ENCODE measurements around the gene SLC19A2.

The SLC19A2 gene, protein sequence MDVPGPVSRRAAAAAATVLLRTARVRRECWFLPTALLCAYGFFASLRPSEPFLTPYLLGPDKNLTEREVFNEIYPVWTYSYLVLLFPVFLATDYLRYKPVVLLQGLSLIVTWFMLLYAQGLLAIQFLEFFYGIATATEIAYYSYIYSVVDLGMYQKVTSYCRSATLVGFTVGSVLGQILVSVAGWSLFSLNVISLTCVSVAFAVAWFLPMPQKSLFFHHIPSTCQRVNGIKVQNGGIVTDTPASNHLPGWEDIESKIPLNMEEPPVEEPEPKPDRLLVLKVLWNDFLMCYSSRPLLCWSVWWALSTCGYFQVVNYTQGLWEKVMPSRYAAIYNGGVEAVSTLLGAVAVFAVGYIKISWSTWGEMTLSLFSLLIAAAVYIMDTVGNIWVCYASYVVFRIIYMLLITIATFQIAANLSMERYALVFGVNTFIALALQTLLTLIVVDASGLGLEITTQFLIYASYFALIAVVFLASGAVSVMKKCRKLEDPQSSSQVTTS

DNA sequence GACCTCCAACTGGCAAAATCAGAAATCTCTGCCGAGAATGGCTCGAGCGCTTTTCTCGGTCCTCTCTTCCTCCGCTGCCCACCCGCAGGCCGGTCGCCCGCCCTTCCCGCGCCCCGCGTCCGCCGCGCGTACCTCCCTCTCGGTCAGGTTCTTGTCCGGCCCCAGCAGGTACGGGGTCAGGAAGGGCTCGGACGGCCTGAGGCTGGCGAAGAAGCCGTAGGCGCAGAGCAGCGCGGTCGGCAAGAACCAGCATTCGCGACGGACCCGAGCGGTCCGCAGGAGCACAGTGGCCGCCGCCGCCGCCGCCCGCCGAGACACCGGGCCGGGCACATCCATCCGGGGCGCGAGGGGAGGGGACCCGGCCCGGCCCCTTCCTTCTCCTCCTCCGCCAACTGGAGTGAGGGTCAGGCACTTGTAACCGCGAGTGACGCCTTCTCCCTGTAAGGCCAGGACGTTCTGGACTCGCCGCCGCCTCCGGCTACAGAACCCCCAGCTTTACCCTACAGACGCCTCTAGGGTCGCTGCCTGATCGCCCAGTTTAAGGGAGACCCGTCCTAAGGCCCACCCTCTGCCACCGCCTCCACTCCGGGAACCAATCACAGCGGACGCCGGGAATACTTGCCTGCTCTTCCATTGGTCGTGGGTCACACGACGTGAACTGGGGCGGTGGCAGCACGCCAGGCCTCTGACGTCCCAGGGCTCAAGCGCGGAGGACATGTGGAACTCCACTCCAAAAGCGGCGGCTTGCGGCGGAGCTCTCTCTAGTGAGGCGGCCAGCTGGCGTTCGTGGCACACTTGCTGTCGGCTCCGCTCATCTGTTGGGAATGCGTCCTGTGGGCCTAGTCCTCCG is at the start of gene SLC19A2:
TSS of gene SLC19A2 (minus strand) at position 514 of the 850 bp plus-strand sequence. CDS start at position 336, 178 bp downstream.
- TF ChIP-seq, protein P1, sequence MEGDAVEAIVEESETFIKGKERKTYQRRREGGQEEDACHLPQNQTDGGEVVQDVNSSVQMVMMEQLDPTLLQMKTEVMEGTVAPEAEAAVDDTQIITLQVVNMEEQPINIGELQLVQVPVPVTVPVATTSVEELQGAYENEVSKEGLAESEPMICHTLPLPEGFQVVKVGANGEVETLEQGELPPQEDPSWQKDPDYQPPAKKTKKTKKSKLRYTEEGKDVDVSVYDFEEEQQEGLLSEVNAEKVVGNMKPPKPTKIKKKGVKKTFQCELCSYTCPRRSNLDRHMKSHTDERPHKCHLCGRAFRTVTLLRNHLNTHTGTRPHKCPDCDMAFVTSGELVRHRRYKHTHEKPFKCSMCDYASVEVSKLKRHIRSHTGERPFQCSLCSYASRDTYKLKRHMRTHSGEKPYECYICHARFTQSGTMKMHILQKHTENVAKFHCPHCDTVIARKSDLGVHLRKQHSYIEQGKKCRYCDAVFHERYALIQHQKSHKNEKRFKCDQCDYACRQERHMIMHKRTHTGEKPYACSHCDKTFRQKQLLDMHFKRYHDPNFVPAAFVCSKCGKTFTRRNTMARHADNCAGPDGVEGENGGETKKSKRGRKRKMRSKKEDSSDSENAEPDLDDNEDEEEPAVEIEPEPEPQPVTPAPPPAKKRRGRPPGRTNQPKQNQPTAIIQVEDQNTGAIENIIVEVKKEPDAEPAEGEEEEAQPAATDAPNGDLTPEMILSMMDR (IDR thresholded peaks at IDR 0.05), result peak; percentile 31; the same call in 1 of the 2 replicates

DNA sequence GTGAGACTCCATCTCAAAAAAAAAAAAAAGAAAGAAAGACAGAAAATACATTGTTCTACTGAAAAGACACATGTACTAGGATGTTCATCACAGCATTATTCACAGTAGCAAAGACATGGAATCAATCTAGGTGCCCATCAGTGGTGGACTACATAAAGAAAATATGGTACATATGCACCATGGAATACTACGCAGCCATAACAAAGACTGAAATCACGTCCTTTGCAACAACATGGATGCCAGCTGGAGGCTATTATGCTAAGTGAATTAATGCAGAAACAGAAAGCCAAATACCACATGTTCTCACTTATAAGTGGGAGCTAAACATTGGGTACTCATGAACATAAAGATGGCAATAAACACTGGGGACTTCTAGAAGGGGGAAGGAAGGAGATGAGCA is 48.9 kb upstream of the SLC19A2 start:
- TF ChIP-seq, protein P1 (IDR thresholded peaks at IDR 0.05), result no peak

DNA sequence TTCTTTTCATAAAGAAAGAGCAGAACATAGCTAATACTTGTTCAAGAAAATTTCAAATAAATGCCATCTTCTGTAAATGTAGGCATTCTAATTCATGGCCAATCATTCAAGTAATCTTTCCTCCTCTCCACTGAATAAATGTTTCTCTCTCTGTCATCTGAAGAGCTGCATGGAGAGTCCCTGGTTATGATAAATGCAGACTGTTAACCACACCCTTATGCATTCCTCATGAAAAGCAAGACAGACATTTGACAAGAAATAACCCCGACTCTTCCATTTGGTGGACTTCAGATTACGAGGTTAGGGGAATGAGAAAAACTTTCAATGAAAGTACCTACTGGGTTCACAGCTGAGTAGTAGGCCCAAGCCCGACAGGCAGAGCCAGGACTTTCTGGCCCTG is 44.7 kb upstream of the SLC19A2 start:
- TF ChIP-seq, protein P1 (IDR thresholded peaks at IDR 0.05), result no peak

DNA sequence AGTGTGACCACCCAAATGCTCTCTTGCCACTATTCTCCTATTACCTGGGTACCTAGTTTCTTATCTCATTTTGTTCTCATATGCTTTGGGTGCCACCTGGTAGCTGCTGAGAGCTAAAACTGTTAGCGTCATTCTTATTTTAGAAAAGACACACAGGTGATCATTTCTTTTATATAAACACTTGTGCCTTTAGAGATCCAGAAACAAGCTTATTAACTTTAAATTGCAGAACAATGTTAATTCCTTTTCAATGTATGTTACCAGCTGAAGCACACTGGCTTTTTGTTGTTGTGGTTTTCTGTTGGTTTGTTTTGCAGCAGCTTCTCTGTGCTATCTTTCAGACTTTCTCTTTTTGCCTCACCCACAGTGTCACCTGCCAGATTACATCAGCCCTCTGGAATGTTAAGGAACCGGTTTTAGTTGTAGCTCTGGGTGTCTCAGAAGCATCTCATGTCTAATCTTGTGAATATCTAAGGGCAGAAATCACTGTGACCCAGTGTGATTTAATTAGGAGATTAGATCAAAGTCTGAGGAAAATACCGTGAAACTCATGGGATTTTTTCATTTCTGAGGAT is 43.4 kb upstream of the SLC19A2 start:
- TF ChIP-seq, protein P1 (IDR thresholded peaks at IDR 0.05), result no peak; the same call in 1 of the 2 replicates

DNA sequence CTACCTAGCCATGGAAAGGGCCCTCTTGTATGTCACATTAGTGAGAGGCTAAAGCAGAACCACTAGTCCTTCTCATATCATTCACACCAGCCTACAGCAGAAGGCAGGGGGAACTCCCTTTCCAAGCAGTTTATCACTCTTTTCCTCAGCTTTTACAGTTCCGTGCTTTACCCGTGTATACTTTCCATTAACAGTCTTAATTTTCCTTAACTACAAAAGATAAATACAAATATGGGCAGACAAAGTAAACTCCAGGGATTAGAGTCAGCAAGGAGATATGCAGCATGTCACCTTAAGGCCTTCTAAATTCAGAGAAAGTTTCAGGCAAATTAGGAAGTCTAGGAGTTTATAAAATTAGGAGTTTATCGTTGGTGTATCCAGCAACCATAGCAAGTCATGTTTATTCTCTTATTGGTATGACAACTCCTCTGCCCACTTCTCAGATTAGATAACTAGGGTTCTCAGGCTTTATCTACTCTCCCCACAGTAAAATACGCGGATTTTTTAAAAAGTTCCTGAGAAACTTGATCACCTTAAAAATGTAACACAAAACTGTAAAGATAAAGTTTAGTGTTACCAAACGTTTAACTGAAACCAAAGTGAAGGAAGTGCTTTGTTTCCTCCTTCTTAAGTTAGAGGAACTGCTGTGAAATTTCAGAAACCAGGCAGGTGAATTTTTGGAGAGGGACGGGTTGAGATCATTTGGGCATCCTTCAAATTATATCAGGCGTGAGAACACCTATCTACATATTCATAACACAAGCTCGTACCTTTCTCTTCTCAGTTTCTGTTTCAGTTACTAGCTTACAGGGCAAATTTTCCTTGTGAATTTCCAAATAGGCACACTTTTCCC is 42.7 kb upstream of the SLC19A2 start:
- TF ChIP-seq, protein P1 (IDR thresholded peaks at IDR 0.05), result no peak

DNA sequence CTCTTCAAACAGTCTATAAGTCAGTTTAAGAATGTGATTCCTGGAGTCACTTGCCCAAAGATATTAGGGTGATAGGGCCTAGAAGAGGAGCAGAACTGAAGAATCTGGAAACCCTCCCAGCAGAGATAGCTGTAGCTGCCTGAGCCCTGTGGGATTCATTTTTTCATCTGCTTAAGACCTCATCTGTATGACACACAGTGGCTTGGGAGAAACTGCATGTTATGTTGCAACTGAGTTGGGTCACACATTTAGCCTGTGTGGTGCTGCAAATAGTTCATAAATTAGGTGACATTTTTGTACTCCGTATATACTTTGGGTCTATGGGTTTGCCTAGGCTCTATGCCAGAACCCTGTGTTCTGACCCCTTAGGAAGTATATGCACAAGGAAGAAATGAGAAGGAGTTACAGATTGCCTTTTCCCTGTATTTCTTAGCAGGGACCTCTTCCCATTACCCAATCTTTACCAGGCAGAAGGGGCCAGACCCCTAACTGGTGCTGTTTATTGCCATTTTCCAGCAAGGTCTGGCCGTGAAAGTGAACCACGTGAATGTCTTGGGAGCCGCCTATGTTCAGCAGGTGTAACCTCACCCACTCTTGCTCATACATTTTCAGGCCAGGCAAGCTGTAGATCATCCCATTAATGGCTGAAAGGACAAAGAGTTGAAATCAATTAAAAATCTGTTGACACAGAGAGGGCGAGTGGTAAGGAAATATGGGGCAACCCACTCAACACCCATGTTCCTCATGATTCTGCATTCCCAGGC is 41.9 kb upstream of the SLC19A2 start:
- TF ChIP-seq, protein P1 (IDR thresholded peaks at IDR 0.05), result no peak

Data from LNCAP (cell line).